Left lung (tissue), 10 donors: Measurements from ENCODE around the gene CCDC6. TPM values are rescaled to one million over a fixed set of nuclear protein-coding genes. Genes with fewer than 3 reads are reported as not detected.
"Not testable (repeated sequence)": the region's sequence is repeated elsewhere in the genome, so short reads cannot be mapped to it uniquely, and the experiment has no call there.

ENCODE experiments used
- ATAC-seq: fragments of 200-7000 bp; cut with Tn5 transposase; one replicate; pipeline ENCODE4 v1.9.1; 2020; ENCODE audit warnings: moderate library complexity
- DNase-seq, 4 donors: peaks; one replicate each; pipeline ENCODE4 v3.0.0-alpha.2; 2013 to 2020
- H3K27ac ChIP-seq, 2 donors: fragments of 200-600 bp; sonication (generic) in 1 of 2; one replicate each; pipeline versions ENCODE4 v1.5.0 to v1.8.0; 2020 to 2021
- H3K27me3 ChIP-seq, 2 donors: fragments of 200-600 bp; sonication (generic) in 1 of 2; one replicate each; pipeline versions ENCODE4 v1.5.0 to v1.8.0; 2020 to 2021
- H3K36me3 ChIP-seq, 2 donors: fragments of 200-600 bp; sonication (generic) in 1 of 2; one replicate each; pipeline versions ENCODE4 v1.5.0 to v1.8.0; 2020 to 2021
- H3K4me1 ChIP-seq, 2 donors: fragments of 200-600 bp; one replicate each; pipeline ENCODE4 v1.8.0; 2021
- H3K4me3 ChIP-seq, 2 donors: fragments of 200-600 bp; sonication (generic) in 1 of 2; one replicate each; pipeline versions ENCODE4 v1.5.0 to v1.8.0; 2020 to 2021; ENCODE audit warnings: mild to moderate bottlenecking in 1 of 2
- H3K9me3 ChIP-seq, 2 donors: fragments of 200-600 bp; sonication (generic) in 1 of 2; one replicate each; pipeline versions ENCODE4 v1.5.0 to v1.8.0; 2020 to 2021
- CTCF ChIP-seq, 2 donors: fragments of 200-600 bp; sonication (generic) in 1 of 2; IDR thresholded peaks; one replicate each; pipeline versions ENCODE4 v1.5.0 to v1.8.0; 2021; ENCODE audit warnings: antibody characterized with exemption in 2 of 2
- intact Hi-C, 2 donors: fragments of 100-400 bp; cut with DNase I; formaldehyde crosslinking; loops; one replicate each; pipeline versions ENCODE4 v1.11.2 to v1.14.2; 2022
- polyA plus RNA-seq, 6 donors: library from polyadenylated mRNA; unstranded; fragments of 120-200 nt; gene quantifications; one replicate each; pipeline ENCODE4 v1.2.1, GENCODE V29; 2013; ENCODE audit not compliant: insufficient read length in 6 of 6
- total RNA-seq, 2 donors: library from RNA; stranded (reverse); fragmentation: NEBNext Ultra II Directional; extraction: Animal tissue kit (Norgen Biotek cat#: 25700); gene quantifications; one replicate each; pipeline ENCODE4 v1.2.1, GENCODE V29; 2021
- donor health status: DM: no; HTN: yes; CAD: no.
- donor health status: DM: no; HTN: no; CAD: no.

CCDC6 gene
- total and polyA plus RNA-seq, 8 donors = 32.1 to 76.6 (median 44.4) TPM

GRCh38 chr10:59934701-59935100 is 28.3 kb upstream of the CCDC6 start:
- Histone ChIP-seq H3K27me3 (no peaks in the 10 kb centered on the region), H3K36me3 (no peaks in the 10 kb centered on the region), H3K4me1 (no peaks in the 10 kb centered on the region), H3K4me3 (no peak overlapping the region), H3K27ac (no peak overlapping the region), H3K9me3 (no peaks in the 10 kb centered on the region)
- ATAC-seq (no peak), DNase-seq (no peak)
- intact Hi-C loops = no loop called here
- no peak for TF ChIP-seq CTCF (IDR thresholded peaks at IDR 0.05)

- H3K36me3 ChIP-seq, H3K27me3 ChIP-seq, H3K4me3 ChIP-seq, intact Hi-C loops, ATAC-seq, H3K27ac ChIP-seq, H3K9me3 ChIP-seq, DNase-seq, H3K4me1 ChIP-seq: not testable (repeated sequence)
Measured at GRCh38 chr10:59930788-59931521, 24.6 kb upstream of the CCDC6 start.

DNA sequence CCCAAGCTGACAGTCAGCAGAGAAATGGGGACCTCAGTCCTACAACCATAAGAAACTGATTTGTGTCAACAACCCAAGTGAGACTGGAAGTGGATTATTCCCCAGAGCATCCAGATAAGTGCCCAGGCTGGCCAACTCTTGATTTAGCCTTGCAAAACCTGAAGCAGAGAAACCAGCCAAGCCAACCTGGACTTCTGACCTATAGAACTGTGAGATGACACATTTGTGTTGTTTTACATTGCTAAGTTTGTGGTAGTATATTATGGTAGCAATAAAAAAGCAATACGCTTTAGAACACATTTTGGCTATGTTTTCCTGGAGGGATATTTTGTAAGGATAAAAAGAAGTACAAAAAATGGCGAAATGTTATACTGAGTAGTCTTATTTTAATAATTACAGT is 19.7 kb upstream of the CCDC6 start:
- intact Hi-C loops = no loop called here
- H3K36me3 ChIP-seq = no peaks in the 10 kb centered on the region
- no peak for TF ChIP-seq CTCF (IDR thresholded peaks at IDR 0.05)
- H3K27me3 ChIP-seq = no peaks in the 10 kb centered on the region
- DNase-seq (no peak), ATAC-seq (no peak)
- H3K4me1 ChIP-seq = no peaks in the 10 kb centered on the region
- peaks cover 0 to 18% of the 10 kb centered on the region in 2 donors for H3K9me3 ChIP-seq
- no peak overlapping the region for H3K4me3 ChIP-seq
- no peak overlapping the region for H3K27ac ChIP-seq

- Histone ChIP-seq H3K27me3 (no peaks in the 10 kb centered on the region), H3K36me3 (no peaks in the 10 kb centered on the region), H3K9me3 (peaks cover 0 to 18% of the 10 kb centered on the region in 2 donors), H3K4me1 (no peaks in the 10 kb centered on the region), H3K27ac (no peak overlapping the region), H3K4me3 (no peak overlapping the region)
- intact Hi-C loops = no loop called here
- no peak for ATAC-seq
- DNase-seq = no peak
- no peak for TF ChIP-seq CTCF (IDR thresholded peaks at IDR 0.05)
Measured at GRCh38 chr10:59922907-59923306, 16.6 kb upstream of the CCDC6 start.

- Histone ChIP-seq H3K4me3 (no peak overlapping the region), H3K36me3 (no peaks in the 10 kb centered on the region), H3K9me3 (peaks cover 0 to 29% of the 10 kb centered on the region in 2 donors), H3K27ac (no peak overlapping the region), H3K4me1 (no peaks in the 10 kb centered on the region), H3K27me3 (no peaks in the 10 kb centered on the region)
- intact Hi-C loops = no loop called here
- ATAC-seq (no peak), DNase-seq (no peak)
- no peak for TF ChIP-seq CTCF (IDR thresholded peaks at IDR 0.05)
Measured at GRCh38 chr10:59917922-59918321, 11.6 kb upstream of the CCDC6 start.
